GM04503 (cell line): ENCODE results near the gene CPNE9.

Experiments used
- DNase-seq: peaks from one replicate; pipeline ENCODE4 v3.0.0-alpha.2; 2012; ENCODE audit warnings: low read depth

CPNE9 gene

GRCh38 chr3:9703736-9704346, at the start of gene CPNE9:
TSS of gene CPNE9 (plus strand) at chr3:9703833. CDS start at chr3:9703997, 164 bp downstream.
- DNase-seq: no peak

- DNase-seq: no peak
Observed at GRCh38 chr3:9659849-9660248, 43.8 kb upstream of the CPNE9 start.

GRCh38 chr3:9660972-9661371, 42.7 kb upstream of the CPNE9 start:
- no peak for DNase-seq

GRCh38 chr3:9664119-9664751, 39.4 kb upstream of the CPNE9 start:
- no peak for DNase-seq

- DNase-seq: no peak
Observed at GRCh38 chr3:9666704-9667445, 36.8 kb upstream of the CPNE9 start.

GRCh38 chr3:9669277-9669676, 34.4 kb upstream of the CPNE9 start:
- no peak for DNase-seq

- DNase-seq: peak; percentile 27
Observed at GRCh38 chr3:9669720-9670432, 33.8 kb upstream of the CPNE9 start.

- no peak for DNase-seq
Observed at GRCh38 chr3:9673082-9673481, 30.6 kb upstream of the CPNE9 start.

- no peak for DNase-seq
Observed at GRCh38 chr3:9673752-9674151, 29.9 kb upstream of the CPNE9 start.

GRCh38 chr3:9675736-9676290, 27.8 kb upstream of the CPNE9 start:
- DNase-seq: no peak

- no peak for DNase-seq
Observed at GRCh38 chr3:9676785-9677184, 26.8 kb upstream of the CPNE9 start.

- DNase-seq: no peak
Observed at GRCh38 chr3:9678493-9678892, 25.1 kb upstream of the CPNE9 start.

GRCh38 chr3:9679476-9680080, 24.1 kb upstream of the CPNE9 start:
- no peak for DNase-seq

- DNase-seq: no peak
Observed at GRCh38 chr3:9681011-9681722, 22.5 kb upstream of the CPNE9 start.

- DNase-seq: no peak
Observed at GRCh38 chr3:9681723-9682081, 21.9 kb upstream of the CPNE9 start.

GRCh38 chr3:9682096-9682495, 21.5 kb upstream of the CPNE9 start:
- DNase-seq: no peak

GRCh38 chr3:9683426-9683825, 20.2 kb upstream of the CPNE9 start:
- DNase-seq: no peak

- no peak for DNase-seq
Observed at GRCh38 chr3:9685216-9686049, 18.2 kb upstream of the CPNE9 start.

GRCh38 chr3:9686050-9686550, 17.5 kb upstream of the CPNE9 start:
- no peak for DNase-seq

- DNase-seq: no peak
Observed at GRCh38 chr3:9686703-9687102, 16.9 kb upstream of the CPNE9 start.
